Medulla oblongata (tissue), 1 donor: ENCODE measurements around the gene GRM7.

Experiments used
- DNase-seq: peaks from one replicate; pipeline ENCODE4 v3.0.0-alpha.2; 2015; ENCODE audit errors: extremely low spot score

Gene GRM7

GRCh38 chr3:7503431-7503830, 642.5 kb downstream of the GRM7 start:
- DNase-seq = no peak

GRCh38 chr3:7504886-7505775, 644.2 kb downstream of the GRM7 start:
- no peak for DNase-seq

- no peak for DNase-seq
These were observed 645.8 kb downstream of the GRM7 start for GRCh38 chr3:7506606-7507180.

- DNase-seq = no peak
These were observed 647.9 kb downstream of the GRM7 start for GRCh38 chr3:7508821-7509220.

- no peak for DNase-seq
These were observed 651.1 kb downstream of the GRM7 start for GRCh38 chr3:7512048-7512447.

GRCh38 chr3:7518026-7518425, 657.1 kb downstream of the GRM7 start:
- peak; percentile 13 for DNase-seq

GRCh38 chr3:7518456-7518855, 657.5 kb downstream of the GRM7 start:
- DNase-seq = no peak

GRCh38 chr3:7520059-7520458, 659.1 kb downstream of the GRM7 start:
- DNase-seq = no peak

- no peak for DNase-seq
These were observed 659.7 kb downstream of the GRM7 start for GRCh38 chr3:7520593-7520992.

- DNase-seq = peak; percentile 18
These were observed 675.6 kb downstream of the GRM7 start for GRCh38 chr3:7536510-7536909.

GRCh38 chr3:7536921-7537320, 676.0 kb downstream of the GRM7 start:
- DNase-seq = no peak

GRCh38 chr3:7543294-7543880, 682.5 kb downstream of the GRM7 start:
- DNase-seq = no peak

GRCh38 chr3:7545334-7545733, 684.4 kb downstream of the GRM7 start:
- no peak for DNase-seq

- DNase-seq = no peak
These were observed 685.3 kb downstream of the GRM7 start for GRCh38 chr3:7546253-7546652.

GRCh38 chr3:7547826-7548225, 686.9 kb downstream of the GRM7 start:
- DNase-seq = no peak

GRCh38 chr3:7562892-7563291, 702.0 kb downstream of the GRM7 start:
- no peak for DNase-seq

- DNase-seq = no peak
These were observed 704.7 kb downstream of the GRM7 start for GRCh38 chr3:7565574-7565973.

- DNase-seq = no peak
These were observed 706.2 kb downstream of the GRM7 start for GRCh38 chr3:7567160-7567559.

GRCh38 chr3:7568526-7569184, 707.7 kb downstream of the GRM7 start:
- no peak for DNase-seq

GRCh38 chr3:7573330-7573729, 712.4 kb downstream of the GRM7 start:
- DNase-seq = no peak

GRCh38 chr3:7574435-7574834, 713.5 kb downstream of the GRM7 start:
- no peak for DNase-seq

- DNase-seq = no peak
These were observed 715.2 kb downstream of the GRM7 start for GRCh38 chr3:7576071-7576470.
